Lung microvascular endothelial cell (primary cell): ENCODE results near the gene CLASP2. TPM values are rescaled to one million over a fixed set of nuclear protein-coding genes. Genes with fewer than 3 reads are reported as not detected.

Experiments
- DNase-seq, 2 donors: peaks; one replicate each; pipeline versions ENCODE4 v3.0.0 to v3.0.0-alpha.2; 2010; ENCODE audit warnings: low read depth in 2 of 2
- total RNA-seq: library from RNA; depleted of rRNA; stranded (reverse); fragments of >200 nt; gene quantifications from 2 replicates; pipeline ENCODE4 v1.2.1, GENCODE V29; 2014

The CLASP2 gene
- total RNA-seq, 1 donor from 2014 or later: 47.6 TPM

DNA sequence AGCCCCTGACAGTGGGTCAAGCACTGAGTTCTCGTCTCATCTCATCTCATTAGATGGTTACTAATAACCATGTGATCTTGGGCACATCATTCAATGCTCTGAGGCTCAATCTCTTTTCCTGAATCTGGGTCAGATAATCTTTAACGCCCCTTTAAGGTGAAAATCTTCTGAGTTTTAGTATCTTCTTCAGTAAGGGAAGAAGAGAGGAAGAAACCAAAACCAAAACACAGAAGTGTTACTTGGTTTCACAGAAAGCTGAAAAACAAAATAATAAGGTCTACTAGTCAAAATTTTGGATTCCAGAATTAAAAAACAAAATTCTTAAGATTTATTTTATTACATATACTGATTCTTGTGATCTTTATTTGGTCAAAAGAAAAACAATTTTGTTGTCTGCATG is 78.2 kb downstream of the CLASP2 start:
- DNase-seq: no peak

- DNase-seq: no peak
Observed at GRCh38 chr3:33637482-33637881, 80.6 kb downstream of the CLASP2 start.

DNA sequence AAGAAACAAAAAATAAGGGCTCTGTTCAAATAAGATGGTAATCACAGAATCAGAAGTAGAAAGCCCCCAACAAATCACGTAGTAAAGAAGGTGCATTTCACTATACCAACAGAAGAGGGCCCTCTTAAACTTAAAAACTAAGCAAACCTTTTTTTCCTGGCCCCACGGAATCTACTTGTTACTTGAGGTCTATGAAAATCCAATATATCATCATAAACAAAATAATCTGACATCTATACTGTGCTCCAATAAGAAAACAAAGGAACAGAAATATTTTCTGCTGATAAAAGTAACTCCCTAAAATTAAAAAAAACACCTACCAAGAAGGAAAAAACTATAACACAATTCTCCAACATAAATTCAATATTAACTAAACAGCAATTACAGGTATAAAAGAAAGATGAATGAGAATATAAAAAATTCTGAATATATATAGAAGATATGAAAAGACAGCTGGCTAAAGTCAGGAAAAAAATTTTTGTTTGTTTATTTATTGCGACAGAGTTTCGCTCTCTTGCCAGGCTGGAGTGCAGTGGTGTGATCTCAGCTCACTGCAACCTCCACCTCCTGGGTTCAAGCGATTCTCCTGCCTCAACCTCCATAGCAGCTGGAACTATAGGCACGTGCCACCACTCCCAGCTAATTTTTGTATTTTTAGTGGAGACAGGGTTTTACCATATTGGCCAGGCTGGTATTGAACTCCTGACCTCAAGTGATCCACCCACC is 81.8 kb downstream of the CLASP2 start:
- DNase-seq: peak; percentile 80 to 82

GRCh38 chr3:33634262-33634661 is 83.8 kb downstream of the CLASP2 start:
- no peak for DNase-seq

- DNase-seq: no peak
Observed at GRCh38 chr3:33629219-33629618, 88.8 kb downstream of the CLASP2 start.

GRCh38 chr3:33624756-33625155 is 93.3 kb downstream of the CLASP2 start:
- peak in 1 of 2 donors; percentile 1 for DNase-seq

- DNase-seq: no peak
Observed at GRCh38 chr3:33613041-33613440, 105.0 kb downstream of the CLASP2 start.

GRCh38 chr3:33612607-33613006 is 105.4 kb downstream of the CLASP2 start:
- peak; percentile 17 to 54 for DNase-seq

- no peak for DNase-seq
Observed at GRCh38 chr3:33602829-33603228, 115.2 kb downstream of the CLASP2 start.

- DNase-seq: no peak
Observed at GRCh38 chr3:33597257-33597689, 120.8 kb downstream of the CLASP2 start.

DNA sequence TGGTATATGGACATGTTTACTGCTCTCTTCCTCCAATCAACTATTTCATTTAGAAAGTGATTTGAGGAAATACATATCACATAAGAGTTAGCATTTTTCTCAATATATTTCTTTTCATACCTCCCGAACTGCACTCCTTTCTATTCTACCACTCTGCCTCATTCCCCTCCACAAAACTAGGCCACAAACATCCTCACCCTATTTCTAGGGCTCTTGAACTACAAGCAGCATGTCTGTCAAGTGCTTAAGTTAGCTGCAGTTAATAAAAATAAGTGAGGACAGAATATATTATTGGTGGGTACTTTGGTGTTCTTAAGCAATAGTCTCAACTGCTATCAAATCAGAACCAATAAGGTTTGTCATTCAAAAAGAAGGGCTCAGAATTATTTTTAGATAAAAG is 125.1 kb downstream of the CLASP2 start:
- no peak for DNase-seq

DNA sequence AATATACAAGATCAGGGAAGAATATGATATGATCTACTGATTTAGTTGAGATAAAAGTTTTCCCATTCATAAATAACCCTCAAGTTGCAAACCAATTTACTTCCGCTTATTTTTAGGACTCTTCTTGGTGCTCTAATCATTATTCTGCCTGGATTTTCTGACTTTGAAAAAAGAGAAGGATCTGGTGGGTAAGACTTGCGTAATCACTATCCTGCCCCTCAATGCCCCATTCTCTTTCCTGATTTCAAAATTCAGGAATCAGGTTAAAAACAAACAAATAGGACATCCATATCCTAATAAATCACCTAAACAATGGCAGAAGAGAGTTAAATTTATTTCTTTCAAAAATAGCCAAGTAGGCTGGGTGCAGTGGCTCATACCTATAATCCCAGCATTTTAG is 127.5 kb downstream of the CLASP2 start:
- DNase-seq: no peak

- no peak for DNase-seq
Observed at GRCh38 chr3:33586402-33586801, 131.7 kb downstream of the CLASP2 start.

DNA sequence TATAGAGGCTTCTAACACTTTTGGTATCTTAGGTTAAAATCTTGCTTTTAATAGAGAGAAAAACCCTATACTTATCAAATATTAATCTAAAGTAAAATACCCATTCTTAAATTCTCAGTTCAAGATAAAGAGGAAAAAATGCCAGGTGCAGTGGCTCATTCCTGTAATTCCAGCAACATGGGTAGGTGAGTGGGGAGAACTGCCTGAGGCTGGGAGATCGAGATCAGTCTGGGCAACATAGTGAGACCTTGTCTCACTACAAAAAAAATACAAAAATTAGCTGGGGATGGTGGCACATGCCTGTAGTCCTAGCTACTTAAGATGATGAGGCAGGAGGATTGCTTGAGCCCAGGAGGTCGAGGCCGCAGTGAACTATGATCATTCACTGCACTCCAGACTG is 135.8 kb downstream of the CLASP2 start:
- DNase-seq: no peak

- DNase-seq: no peak
Observed at GRCh38 chr3:33581666-33582065, 136.4 kb downstream of the CLASP2 start.

- DNase-seq: no peak
Observed at GRCh38 chr3:33579840-33580239, 138.2 kb downstream of the CLASP2 start.

DNA sequence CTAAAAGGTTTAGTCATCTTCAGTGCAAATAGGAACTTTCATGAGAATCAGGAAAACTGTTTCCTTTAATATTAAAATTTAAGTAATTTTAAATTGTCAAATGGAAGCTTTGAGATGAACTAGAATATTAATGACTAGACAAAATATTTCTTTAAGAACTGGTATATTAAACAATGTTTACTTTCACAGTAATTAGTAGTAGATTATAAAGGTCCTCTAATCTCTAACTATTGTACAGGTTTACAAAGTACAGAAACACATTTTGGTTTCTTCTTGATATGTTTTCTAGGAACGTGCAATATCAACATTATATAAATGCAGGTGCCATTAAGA is 138.9 kb downstream of the CLASP2 start:
- no peak for DNase-seq

DNA sequence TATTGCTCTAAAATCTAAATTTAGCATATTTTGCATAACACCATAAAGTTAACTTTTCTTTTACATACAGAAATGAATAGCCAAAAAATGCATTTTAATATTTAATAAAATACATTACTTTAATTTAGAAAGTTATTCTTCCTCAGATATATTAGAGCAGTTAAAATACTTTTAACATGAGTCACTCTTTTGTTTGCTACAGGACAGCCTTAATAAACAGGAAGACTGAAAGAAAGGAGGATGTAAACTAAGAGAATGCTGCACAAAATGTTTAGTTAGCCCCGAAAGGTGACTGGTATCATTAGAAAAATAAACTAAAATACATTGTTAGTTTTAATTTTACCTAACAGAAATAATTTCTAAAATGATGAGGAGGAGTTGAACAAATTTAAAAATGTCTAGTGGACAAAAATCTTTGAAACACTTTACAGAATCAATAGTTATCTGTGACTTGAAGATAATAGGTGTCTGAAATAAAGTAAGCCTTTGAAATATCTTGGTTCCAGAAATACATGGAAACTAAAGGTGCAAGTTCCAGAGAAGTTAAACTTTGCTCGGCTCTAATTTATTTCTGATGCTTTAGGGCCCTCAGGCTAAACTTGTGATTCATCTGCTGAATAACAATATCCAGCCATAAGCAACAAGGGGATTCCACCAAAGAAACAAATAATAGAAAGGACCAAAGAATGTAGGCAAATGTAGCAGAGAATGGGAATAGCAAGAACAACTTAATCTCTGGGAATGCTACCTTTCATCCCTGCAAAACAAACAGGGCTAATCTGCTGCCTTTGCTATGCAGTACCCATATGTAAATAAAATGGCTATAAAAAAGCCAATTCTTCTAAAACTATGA is 139.5 kb downstream of the CLASP2 start:
- peak; percentile 23 to 47 for DNase-seq

DNA sequence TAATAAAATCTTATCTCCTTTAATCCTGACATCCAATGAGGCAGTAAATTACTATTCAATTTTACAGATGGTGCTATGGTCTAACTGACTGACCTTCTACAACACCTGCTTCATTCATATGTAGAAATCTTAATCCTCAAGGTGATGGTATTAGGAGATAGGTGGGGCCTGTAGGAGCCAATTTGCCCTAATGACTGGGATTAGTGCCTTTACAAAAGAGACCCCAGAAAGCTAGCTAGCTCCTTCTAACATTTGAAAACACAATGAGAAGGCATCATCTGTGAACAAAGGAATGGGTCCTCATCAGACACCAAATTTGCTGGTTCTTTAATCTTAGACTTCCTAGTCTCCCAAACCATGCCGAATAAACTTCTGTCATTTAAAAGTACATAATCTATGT is 140.5 kb downstream of the CLASP2 start:
- no peak for DNase-seq

DNA sequence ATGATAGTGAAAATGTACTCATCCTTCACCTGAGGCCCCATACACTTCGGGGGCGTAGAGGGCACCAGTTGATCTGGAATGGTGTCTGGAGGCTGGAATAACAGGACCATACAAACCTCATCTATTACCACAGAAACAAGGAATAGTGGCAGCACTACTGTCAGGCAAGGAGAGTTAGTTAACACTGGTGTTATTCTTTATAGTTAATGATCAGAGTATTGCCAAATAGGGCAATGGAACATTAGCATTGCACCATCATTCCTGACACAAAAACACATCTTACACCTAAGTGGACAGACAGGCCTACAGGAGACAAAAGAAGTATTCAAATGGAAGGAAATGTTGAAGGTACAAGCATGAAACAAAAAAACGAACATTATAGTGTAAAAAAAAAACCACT is 140.9 kb downstream of the CLASP2 start:
- DNase-seq: no peak

- DNase-seq: no peak
Observed at GRCh38 chr3:33575311-33575710, 142.7 kb downstream of the CLASP2 start.

DNA sequence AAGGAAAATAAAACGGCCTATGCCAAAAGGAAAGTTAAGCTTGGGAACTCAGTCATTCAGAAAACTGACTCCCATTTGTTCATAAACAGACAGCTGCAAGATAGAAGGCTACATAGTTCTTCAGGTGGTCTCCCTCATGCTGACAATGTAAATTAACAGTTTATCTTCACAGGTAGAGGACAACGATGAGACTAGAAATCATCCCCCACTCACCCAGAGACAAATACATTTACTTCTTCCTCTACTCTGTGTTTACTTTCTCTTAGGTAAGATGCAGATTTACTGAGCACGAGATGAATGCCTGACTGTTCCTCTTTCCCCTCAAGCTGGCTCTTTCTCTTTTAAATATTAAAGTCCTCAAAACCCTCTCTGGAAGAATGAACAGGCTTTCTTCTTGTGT is 160.2 kb downstream of the CLASP2 start:
- DNase-seq: no peak

DNA sequence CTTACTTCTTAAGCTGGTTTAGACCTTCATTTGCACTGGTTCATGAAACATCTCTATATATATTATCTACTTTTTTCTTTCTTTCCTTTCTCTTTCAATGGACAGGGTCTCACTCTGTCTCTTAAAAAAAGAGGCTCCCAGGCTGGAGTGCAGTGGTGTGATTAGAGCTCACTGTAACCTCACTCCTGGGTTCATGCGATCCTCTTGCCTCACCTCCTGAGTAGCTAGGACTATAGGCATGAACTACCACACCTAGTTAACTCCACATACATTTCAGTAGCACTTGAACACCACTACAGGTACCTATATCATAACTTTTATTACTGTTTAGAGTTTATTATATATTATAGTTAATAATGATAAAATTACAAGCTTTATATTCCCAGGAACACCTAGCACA is 160.8 kb downstream of the CLASP2 start:
- DNase-seq: no peak
